NCI-H1436 treated with DMSO at 0.1 percent for 48 hours (cell line): ENCODE data around the gene BLZF1.
"Not testable (repeated sequence)": the region's sequence is repeated elsewhere in the genome, so short reads cannot be mapped to it uniquely, and the experiment has no call there.

Experiments
- DNase-seq: peaks from one replicate; lab custom pipeline; 2025; lab: John Stamatoyannopoulos, UW

Gene BLZF1

DNA sequence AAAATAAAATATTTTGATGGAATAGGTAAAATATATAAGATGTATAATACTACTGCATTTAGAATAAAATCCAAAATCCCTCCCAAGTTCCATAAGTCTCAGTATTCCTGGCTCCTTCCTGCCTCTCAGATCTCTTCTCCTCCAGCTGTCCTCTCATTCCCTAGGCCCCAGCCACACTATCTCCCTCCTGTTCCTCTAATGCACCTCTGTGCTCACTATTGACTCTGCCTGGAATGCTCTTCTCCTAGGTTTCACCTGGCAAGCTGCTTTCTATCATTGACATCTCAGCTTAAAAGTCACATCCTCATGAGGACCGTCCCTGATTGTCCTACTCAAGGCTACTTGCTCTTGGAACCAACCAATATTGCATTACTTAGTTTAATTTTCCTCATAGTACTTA is 7.6 kb upstream of the BLZF1 start:
- no peak for DNase-seq

DNA sequence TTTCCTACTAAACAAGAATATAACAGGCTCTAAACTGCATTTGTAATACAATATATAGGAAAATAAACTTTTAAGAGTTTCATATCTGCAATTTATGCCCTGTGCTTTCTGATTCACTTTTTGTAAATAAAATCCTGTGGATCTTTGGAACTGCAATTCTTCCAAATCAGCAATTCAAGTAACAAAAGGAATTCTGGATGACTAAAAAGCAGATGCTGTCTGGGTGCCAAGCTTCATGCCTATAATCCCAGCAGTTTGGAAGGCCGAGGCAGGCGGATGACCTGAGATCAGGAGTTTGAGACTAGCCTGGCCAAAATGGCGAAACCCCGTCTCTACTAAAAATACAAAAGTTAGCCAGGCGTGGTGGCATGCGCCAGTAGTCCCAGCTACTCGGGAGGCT is 6.7 kb upstream of the BLZF1 start:
- DNase-seq, result no peak

DNA sequence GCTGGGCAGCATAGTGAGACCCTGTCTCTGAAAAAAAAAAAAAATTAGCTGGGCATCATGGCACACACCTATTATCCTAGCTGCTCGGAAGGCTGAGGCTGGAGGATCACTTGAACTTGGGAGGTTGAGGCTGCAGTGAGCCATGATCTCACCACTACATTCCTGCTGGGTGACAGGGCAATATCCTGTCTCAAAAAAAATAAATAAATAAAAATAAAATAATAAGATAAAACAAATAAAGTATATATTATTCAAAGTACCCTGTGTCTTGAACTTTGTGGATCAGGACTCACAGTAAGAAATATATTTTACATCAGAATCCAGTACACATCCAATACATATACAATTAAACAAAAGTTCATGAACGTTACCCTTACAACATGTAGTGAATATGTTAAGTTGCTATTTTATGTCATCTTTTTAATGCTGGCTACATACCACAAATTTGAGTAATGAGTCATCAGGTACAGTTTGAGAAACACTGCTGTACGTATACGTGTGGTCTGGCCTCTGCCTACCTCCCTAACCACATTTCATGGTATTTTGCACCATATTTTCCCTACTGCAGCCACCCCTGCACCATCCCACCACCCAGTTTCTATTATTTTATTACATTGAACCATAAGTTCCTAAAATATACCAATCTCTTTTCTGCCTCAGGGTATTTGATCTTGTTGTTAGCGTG is 4.8 kb upstream of the BLZF1 start:
- no peak for DNase-seq

DNA sequence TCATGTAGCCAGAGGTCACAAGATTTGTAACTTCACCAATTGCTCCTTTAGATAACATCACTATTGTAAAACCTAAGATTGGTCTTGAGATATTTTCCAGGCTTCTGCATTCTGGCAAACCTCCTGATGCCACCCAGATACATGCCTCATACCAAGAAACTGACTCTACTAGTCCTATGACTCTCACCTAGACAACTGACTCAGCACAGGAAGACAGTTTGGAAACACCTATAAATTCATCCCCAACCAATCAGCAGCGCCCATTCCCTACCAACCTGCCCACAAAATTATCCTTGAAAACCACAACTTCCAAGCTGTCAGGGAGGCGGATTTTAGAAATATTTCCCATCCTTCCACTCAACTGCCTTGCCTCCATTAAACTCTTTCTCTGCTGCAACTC is 3.0 kb upstream of the BLZF1 start:
- no peak for DNase-seq

DNA sequence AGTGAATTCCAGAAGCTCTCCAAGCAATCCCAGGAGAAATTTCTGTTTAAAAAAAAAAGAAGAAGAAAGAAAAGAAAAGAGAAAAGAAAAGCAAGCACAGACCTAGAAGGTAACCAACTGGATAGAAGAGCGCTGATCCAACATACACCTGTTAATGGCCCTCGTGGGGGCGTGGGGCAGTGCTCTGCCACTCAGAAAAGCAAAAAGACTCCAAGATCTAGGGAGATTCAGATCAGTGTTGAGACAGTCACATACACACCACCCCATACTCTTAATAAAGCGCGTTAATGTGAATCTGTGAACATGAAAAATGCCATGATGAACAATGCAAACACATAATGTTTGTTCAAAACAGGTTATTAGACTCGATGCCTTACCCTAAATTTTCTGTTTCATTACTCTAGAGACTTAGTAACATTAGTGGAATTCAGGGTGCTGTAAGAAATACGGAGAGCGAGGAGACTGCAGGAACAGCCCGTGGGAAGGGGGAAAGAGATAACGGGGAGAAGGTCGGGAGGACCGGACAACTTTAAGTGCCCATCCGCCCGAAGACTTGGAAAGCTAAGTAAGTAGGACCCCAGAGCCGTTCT is 804 bp upstream of the BLZF1 start:
- DNase-seq, result no peak

DNA sequence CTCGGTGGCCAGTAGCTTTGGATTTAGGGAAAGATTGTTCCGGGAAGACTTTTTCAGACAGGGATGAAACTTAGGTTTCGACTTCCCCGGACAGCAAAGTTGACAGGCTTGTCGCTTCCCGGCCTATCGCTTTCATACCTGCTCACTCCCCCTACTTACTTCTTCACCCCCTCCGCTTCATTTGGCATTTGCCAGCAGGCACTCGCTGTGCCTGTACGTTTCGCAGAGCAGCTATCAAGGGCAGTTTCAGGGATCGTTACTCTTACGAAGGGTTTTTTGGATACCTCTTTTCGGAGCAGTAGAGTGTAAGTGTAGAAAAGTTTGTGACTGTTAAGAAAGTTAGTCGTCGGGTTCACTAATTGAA is 393 bp downstream of the BLZF1 start:
- DNase-seq, result no peak

DNA sequence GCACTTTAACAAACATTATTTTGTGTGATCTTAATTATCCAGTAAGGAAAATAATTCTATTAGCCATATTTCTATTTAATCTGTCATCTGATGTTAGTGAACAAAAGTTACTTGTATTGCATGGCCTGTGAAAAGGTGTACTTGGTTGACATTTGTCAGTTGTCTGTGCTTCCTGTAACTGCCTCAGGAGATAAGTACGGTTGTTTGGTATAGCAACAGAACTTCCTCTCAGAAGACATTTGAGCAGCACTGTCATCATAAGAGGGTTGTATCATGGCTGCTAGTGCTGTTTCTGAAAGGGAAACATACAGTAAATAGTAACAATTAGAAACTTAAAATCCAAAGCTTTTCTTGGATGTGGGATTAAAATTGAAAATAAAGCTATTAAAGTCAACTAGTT is 3.4 kb downstream of the BLZF1 start:
- DNase-seq, result no peak

DNA sequence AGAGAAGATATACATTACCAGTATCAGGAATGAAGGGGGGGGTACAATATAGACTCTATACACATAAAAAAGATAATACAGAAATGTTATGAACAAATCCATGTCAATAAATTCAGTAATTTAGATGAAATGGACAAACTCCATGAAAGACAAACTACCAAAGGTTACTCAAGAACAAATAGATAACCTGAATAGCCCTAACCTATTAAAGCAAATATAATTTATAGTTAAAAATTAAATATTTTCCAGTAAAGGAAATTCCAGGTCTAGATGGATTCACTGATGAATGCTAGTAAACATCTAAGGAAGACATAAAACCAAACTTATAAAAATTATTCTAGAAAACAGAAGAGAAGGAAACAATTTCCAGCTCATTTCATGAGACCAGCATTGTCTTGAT is 13.2 kb downstream of the BLZF1 start:
- DNase-seq, result no peak

DNA sequence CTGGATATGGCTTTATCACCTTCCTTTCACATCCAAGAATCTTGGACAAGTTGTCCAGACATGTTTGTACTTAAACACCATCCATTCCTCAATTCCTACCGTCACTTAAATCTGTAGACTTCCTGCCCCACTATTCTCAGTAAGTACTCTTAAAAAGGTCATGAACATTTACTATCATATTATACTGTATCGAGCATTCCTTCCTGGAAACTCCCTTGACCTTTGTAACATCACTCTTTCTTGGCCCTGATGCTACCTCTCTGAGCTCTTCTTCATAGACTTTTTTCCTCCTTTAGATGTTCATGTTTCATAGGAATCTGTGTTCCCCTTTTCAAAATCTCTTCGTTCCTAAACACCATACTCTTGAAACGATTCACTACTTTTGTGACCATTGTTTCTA is 15.5 kb downstream of the BLZF1 start:
- no peak for DNase-seq

DNA sequence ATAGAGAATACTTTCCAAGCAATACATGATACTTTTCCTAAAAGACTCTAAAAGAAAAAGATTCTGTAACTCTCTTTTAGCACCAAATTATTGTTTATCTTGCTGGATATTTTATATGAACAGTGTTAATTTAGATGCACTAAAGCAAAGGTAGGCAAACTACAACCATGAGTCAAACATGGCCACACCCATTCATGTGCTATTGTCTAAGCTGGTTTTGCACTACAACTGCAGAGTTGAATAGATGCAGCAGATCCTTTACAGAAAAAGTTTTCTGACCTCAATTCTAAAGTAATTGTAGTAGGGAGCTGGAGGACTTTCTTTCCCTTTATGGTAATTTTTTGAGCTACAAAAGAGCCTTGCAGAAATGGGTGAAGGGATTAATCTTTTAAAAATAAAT is 19.4 kb downstream of the BLZF1 start:
- no peak for DNase-seq

DNA sequence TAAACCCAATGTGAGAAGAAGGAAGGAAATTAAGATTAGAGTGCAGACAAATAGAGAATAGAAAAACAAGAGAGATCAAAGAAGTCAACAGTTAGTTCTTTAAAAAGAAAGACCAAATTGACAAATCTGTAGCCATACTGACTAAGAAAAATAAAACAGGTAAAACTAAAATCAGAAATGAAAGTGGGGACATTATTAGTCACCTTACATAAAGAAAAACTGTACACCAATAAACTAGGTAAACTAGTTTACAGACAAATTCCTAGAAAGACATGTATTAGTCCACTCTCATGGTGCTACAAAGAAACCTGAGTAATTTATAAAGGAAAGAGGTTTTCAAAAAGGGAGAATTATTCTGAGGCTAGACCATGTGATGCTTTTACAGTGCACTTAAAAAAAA is 22.3 kb downstream of the BLZF1 start:
- DNase-seq, result no peak

DNA sequence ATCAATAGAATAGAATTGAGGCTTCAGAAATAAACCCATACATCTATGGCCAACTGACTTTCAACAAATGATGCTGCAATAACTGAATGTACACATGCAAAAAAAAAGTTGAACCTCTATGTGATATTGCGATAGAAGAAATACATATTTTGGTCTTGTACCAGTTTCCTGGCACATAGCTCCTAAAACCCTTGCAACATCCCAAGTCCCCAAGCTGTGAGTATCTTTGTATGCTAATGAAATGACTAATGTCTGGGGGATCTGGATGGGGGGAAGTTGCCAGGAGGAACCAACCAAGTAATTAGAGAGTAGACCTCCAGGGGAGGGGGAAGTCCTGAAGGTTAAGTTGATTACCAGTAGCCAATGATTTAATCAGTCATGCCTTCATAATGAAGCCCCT is 24.4 kb downstream of the BLZF1 start:
- no peak for DNase-seq

DNA sequence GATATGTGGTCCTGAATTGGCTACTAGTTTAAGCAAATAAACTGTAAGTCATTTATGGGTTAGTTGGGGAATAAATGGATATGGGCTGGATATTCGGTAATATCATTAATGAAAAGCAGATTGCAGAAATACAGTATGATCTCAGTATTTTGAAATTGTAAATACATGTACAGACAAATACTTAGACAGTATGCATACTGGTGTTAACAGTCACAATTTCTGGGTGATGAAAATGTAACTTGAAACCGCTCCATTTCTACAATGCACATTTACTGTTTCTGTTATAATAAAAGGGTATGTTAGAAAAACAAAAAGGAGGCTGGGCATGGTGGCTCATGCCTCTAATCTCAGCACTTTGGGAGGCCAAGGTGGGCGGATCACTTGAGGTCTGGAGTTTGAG is 28.0 kb downstream of the BLZF1 start:
- DNase-seq, result no peak

DNA sequence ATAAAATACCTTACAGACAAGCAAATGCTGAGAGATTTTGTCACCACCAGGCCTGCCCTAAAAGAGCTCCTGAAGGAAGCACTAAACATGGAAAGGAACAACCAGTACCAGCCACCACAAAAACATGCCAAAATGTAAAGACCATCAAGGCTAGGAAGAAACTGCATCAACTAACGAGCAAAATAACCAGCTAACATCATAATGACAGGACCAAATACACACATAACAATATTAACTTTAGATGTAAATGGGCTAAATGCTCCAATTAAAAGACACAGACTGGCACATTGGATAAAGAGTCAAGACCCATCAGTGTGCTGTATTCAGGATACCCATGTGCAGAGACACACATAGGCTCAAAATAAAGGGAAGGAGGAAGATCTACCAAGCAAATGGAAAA is 34.6 kb downstream of the BLZF1 start:
- DNase-seq, result not testable (repeated sequence)

DNA sequence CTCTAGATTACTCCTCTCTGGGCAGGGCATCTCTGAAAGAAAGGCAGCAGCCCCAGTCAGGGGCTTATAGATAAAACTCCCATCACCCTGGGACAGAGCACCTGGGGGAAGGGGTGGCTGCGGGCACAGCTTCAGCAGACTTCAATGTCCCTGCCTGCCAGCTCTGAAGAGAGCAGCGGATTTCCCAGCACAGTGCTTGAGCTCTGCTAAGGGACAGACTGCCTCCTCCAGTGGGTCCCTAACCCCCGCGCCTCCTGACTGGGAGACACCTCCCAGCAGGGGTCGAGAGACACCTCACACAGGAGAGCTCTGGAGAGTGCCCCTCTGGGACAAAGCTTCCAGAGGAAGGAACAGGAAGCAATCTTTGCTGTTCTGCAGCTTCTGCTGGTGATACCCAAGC is 40.3 kb downstream of the BLZF1 start:
- DNase-seq, result not testable (repeated sequence)

DNA sequence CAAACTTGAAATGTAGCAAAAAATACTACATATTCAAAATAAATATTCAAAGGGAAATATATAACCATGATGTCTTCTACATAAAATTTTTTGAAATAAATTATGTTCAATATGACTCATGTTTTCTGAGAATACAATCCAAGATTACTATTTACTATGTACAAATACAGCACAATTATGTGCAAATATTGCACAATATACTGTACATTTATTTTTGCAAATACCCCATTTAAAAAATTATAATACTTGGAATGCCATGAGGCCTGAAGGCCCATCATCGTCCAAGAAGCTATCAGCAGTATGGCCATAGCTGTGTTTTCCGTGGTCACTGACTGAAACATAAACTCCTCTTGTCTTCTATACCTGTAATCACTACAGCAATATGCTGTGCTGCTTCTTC is 47.0 kb downstream of the BLZF1 start:
- DNase-seq, result no peak

DNA sequence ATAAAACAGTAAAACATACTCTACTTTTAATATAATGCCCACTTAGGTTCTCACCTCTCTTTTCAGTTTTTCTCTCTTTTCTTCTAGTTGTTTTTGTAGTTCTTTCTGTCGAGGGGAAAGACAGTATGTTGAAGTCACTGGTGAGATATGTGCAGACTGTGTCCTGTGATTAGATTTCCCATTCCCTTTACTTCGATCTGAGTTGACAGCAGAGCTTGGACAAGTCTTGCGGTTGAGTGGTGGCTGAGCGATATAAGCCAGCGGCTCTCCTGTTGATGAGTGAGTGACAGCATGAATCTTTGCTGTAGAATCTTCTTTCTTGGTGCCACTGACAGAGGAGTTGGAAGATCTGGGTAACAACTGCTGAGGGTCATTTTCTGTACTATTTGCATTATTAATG is 53.3 kb downstream of the BLZF1 start:
- no peak for DNase-seq

DNA sequence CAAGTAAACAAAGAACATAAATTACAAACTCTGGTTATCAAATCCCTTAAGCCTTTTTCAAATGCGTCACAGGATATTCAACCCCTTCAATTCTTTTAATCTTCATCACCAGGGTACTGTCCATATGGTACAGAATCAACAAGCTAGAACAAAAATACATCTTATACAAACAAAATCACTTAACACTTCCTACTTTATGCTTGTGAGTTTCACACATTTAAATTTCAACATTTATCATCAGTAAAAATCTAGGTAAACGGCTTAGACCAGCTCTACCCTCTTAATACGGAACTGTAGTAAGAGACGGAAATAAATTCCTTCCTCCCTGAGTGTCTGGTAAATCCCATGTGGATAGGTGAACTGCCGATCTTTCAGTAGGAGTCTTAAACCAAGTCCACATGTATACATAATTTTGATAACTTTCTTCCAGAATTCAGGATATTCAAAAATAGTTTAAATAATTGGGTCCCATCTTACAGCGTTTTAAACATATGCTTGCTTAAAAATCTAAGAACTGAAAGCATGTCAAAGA is 58.2 kb downstream of the BLZF1 start:
- no peak for DNase-seq

DNA sequence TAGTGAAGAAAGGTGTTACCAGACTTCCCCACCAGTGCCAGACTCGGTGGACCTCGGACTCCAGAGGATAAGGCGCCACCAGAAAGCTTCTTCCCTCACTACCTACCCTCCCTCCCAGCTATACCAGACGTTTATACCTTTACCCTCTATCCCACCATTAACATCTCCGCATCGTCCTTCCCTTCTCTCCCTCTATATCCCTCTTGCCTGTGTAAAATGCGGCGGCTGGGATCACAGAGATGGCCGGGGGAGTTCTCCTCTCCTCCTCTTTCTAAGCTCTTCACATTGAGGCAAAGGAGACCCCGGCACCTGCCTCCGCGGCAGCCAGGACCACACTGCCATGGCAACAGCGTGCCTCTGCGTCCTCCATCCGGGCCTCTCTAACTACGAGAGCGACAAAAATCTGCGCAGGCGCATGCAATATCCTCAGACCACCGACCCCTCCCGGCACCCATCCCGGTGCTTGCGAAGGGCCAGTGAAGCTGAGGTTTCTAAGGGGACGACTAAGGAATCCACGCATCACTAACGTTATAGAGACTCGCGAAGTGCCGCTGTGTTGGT is 59.2 kb downstream of the BLZF1 start, which contains the start of gene CCDC181:
Gene CCDC181, minus strand, starts transcription at position 394 of the 561 bp plus-strand sequence. CDS start 2,547 bp downstream, outside the sequence.
- peak; percentile 56 for DNase-seq
